Measurements from ENCODE around the gene KRAS. TPM values are rescaled to one million over a fixed set of nuclear protein-coding genes. Genes with fewer than 3 reads are reported as not detected.

Gene KRAS
- total RNA-seq, 1 donor from 2014 or later: 24.3 TPM

GRCh38 chr12:25184132-25184531 lies 66.6 kb downstream of the KRAS start:
- no peak for DNase-seq (ENCODE audit: extremely low spot score, unreplicated experiment)
- H3K4me3 Mint-ChIP-seq (ENCODE audit: unreplicated experiment): no peak overlapping the region
- H3K36me3 Mint-ChIP-seq (ENCODE audit: unreplicated experiment): peaks cover 3% of the 10 kb centered on the region
- no peak overlapping the region for H3K27ac Mint-ChIP-seq (ENCODE audit: unreplicated experiment)
- H3K27me3 Mint-ChIP-seq (ENCODE audit: unreplicated experiment): no peaks in the 10 kb centered on the region
- H3K9me3 Mint-ChIP-seq (ENCODE audit: unreplicated experiment): peaks cover 11% of the 10 kb centered on the region
- TF ChIP-seq CTCF (IDR thresholded peaks at IDR 0.05): no peak
- peaks cover 26% of the 10 kb centered on the region for H3K4me1 Mint-ChIP-seq (ENCODE audit: unreplicated experiment)

GRCh38 chr12:25182765-25183164 lies 68.0 kb downstream of the KRAS start:
- H3K36me3 Mint-ChIP-seq (ENCODE audit: unreplicated experiment): peaks cover 3% of the 10 kb centered on the region
- H3K4me1 Mint-ChIP-seq (ENCODE audit: unreplicated experiment): peaks cover 13% of the 10 kb centered on the region
- H3K27me3 Mint-ChIP-seq (ENCODE audit: unreplicated experiment): no peaks in the 10 kb centered on the region

GRCh38 chr12:25162866-25163265 lies 87.9 kb downstream of the KRAS start:
- no peaks in the 10 kb centered on the region for H3K36me3 Mint-ChIP-seq (ENCODE audit: unreplicated experiment)
- no peak for TF ChIP-seq CTCF (IDR thresholded peaks at IDR 0.05)
- H3K4me1 Mint-ChIP-seq (ENCODE audit: unreplicated experiment): no peaks in the 10 kb centered on the region
- H3K27me3 Mint-ChIP-seq (ENCODE audit: unreplicated experiment): peaks cover 8% of the 10 kb centered on the region
- no peak for DNase-seq (ENCODE audit: extremely low spot score, unreplicated experiment)
- H3K4me3 Mint-ChIP-seq (ENCODE audit: unreplicated experiment): no peak overlapping the region
- H3K9me3 Mint-ChIP-seq (ENCODE audit: unreplicated experiment): no peaks in the 10 kb centered on the region
- H3K27ac Mint-ChIP-seq (ENCODE audit: unreplicated experiment): no peak overlapping the region

More at GRCh38 chr12:25182765-25183164, 68.0 kb downstream of the KRAS start:
- H3K9me3 Mint-ChIP-seq (ENCODE audit: unreplicated experiment): peaks cover 11% of the 10 kb centered on the region
- H3K4me3 Mint-ChIP-seq (ENCODE audit: unreplicated experiment): no peak overlapping the region
- TF ChIP-seq CTCF (IDR thresholded peaks at IDR 0.05): no peak
- no peak overlapping the region for H3K27ac Mint-ChIP-seq (ENCODE audit: unreplicated experiment)
- no peak for DNase-seq (ENCODE audit: extremely low spot score, unreplicated experiment)

- Mint-ChIP-seq H3K27me3 (ENCODE audit: unreplicated experiment) (peaks cover 8% of the 10 kb centered on the region), H3K27ac (ENCODE audit: unreplicated experiment) (no peak overlapping the region), H3K4me3 (ENCODE audit: unreplicated experiment) (no peak overlapping the region), H3K36me3 (ENCODE audit: unreplicated experiment) (no peaks in the 10 kb centered on the region), H3K4me1 (ENCODE audit: unreplicated experiment) (peaks cover 13% of the 10 kb centered on the region), H3K9me3 (ENCODE audit: unreplicated experiment) (no peaks in the 10 kb centered on the region)
- no peak for DNase-seq (ENCODE audit: extremely low spot score, unreplicated experiment)
- TF ChIP-seq CTCF (IDR thresholded peaks at IDR 0.05): no peak
Observed at GRCh38 chr12:25156061-25156460, 94.7 kb downstream of the KRAS start.

GRCh38 chr12:25155022-25155576 lies 95.6 kb downstream of the KRAS start:
- DNase-seq (ENCODE audit: extremely low spot score, unreplicated experiment): no peak
- no peak overlapping the region for H3K4me3 Mint-ChIP-seq (ENCODE audit: unreplicated experiment)
- TF ChIP-seq CTCF (IDR thresholded peaks at IDR 0.05): peak; percentile 77
- H3K9me3 Mint-ChIP-seq (ENCODE audit: unreplicated experiment): no peaks in the 10 kb centered on the region
- H3K4me1 Mint-ChIP-seq (ENCODE audit: unreplicated experiment): peaks cover 13% of the 10 kb centered on the region
- no peaks in the 10 kb centered on the region for H3K36me3 Mint-ChIP-seq (ENCODE audit: unreplicated experiment)
- H3K27me3 Mint-ChIP-seq (ENCODE audit: unreplicated experiment): peaks cover under 1% of the 10 kb centered on the region
- no peak overlapping the region for H3K27ac Mint-ChIP-seq (ENCODE audit: unreplicated experiment)

Other genes starting within 250 kb of the KRAS start
- 0.30 TPM in 1 of 2 replicates, not detected in the other for gene DNAI7, start 55.8 kb downstream of the KRAS start, total RNA-seq
- 16.3 and 17.9 TPM in 2 replicates for gene ETFRF1, start 55.7 kb downstream of the KRAS start, total RNA-seq

Measured in osteocyte (in vitro differentiated cells).